MM.1S (cell line): Measurements from ENCODE around the gene AFG3L2.

Source experiments
- DNase-seq: peaks from one replicate; pipeline ENCODE4 v3.0.0-alpha.2; 2015
- H2AFZ ChIP-seq: fragments of 300-600 bp; sonication (generic); 2 replicates; pipeline ENCODE4 v1.6.0; 2016; ENCODE audit warnings: antibody characterized with exemption, low read length
- H3F3A ChIP-seq: fragments of 300-600 bp; sonication (generic); 2 replicates; pipeline ENCODE4 v1.6.1; 2016; ENCODE audit warnings: mild to moderate bottlenecking, antibody characterized with exemption, low read length, moderate library complexity, mixed read lengths; ENCODE audit not compliant: insufficient read depth
- H3K27ac ChIP-seq: fragments of 300-600 bp; sonication (generic); 2 replicates; pipeline ENCODE4 v1.5.1; 2016; ENCODE audit warnings: mild to moderate bottlenecking, low read length
- H3K27me3 ChIP-seq: fragments of 300-600 bp; sonication (generic); replicated peaks from 2 replicates; pipeline ENCODE4 v1.6.0; 2016; ENCODE audit warnings: low read length; ENCODE audit not compliant: insufficient read depth
- H3K36me3 ChIP-seq: fragments of 300-600 bp; sonication (generic); replicated peaks from 2 replicates; pipeline ENCODE4 v1.6.1; 2016; ENCODE audit warnings: mild to moderate bottlenecking, low read length, mixed read lengths; ENCODE audit not compliant: insufficient read depth
- H3K4me1 ChIP-seq: fragments of 300-600 bp; sonication (generic); 2 replicates; pipeline ENCODE4 v1.6.1; 2016; ENCODE audit warnings: low read length, mixed read lengths
- H3K4me2 ChIP-seq: fragments of 300-600 bp; sonication (generic); 2 replicates; pipeline ENCODE4 v1.6.0; 2016; ENCODE audit warnings: low read depth, low read length
- H3K4me3 ChIP-seq: fragments of 300-600 bp; sonication (generic); 2 replicates; pipeline ENCODE4 v1.5.1; 2016; ENCODE audit warnings: low read length, mixed read lengths
- H3K79me2 ChIP-seq: fragments of 300-600 bp; sonication (generic); 2 replicates; pipeline ENCODE4 v1.6.1; 2016; ENCODE audit warnings: mixed run types, low read length, mixed read lengths
- H3K9ac ChIP-seq: fragments of 300-600 bp; sonication (generic); 2 replicates; pipeline ENCODE4 v1.6.1; 2016; ENCODE audit warnings: low read length, mixed read lengths
- H3K9me2 ChIP-seq: fragments of 300-600 bp; sonication (generic); replicated peaks from 2 replicates; pipeline ENCODE4 v1.6.1; 2016; ENCODE audit warnings: mild to moderate bottlenecking, low read length, mixed read lengths; ENCODE audit not compliant: insufficient read depth
- H3K9me3 ChIP-seq: fragments of 300-600 bp; sonication (generic); replicated peaks from 2 replicates; pipeline ENCODE4 v1.6.1; 2016; ENCODE audit warnings: mild to moderate bottlenecking, low read length, mixed read lengths; ENCODE audit not compliant: insufficient read depth
- H4K20me1 ChIP-seq: fragments of 300-600 bp; sonication (generic); 2 replicates; pipeline ENCODE4 v1.6.1; 2016; ENCODE audit warnings: mild to moderate bottlenecking, low read length, moderate library complexity, mixed read lengths; ENCODE audit not compliant: insufficient read depth
- EZH2 ChIP-seq: fragments of 300-600 bp; sonication (generic); optimal IDR thresholded peaks from 2 replicates; pipeline ENCODE3; 2017; ENCODE audit warnings: low read depth, mild to moderate bottlenecking, antibody characterized with exemption, low read length, mixed read lengths
- EZH2phosphoT487 ChIP-seq: fragments of 300-600 bp; sonication (generic); IDR thresholded peaks from 2 replicates; pipeline ENCODE4 v1.6.1; 2018; ENCODE audit warnings: antibody characterized with exemption, low read length
- TF ChIP-seq, protein P1 (sequence below): fragments of 300-600 bp; sonication (generic); IDR thresholded peaks from 2 replicates; pipeline ENCODE4 v1.5.1; 2016; ENCODE audit warnings: antibody characterized with exemption, low read length, mixed read lengths

The AFG3L2 gene

DNA sequence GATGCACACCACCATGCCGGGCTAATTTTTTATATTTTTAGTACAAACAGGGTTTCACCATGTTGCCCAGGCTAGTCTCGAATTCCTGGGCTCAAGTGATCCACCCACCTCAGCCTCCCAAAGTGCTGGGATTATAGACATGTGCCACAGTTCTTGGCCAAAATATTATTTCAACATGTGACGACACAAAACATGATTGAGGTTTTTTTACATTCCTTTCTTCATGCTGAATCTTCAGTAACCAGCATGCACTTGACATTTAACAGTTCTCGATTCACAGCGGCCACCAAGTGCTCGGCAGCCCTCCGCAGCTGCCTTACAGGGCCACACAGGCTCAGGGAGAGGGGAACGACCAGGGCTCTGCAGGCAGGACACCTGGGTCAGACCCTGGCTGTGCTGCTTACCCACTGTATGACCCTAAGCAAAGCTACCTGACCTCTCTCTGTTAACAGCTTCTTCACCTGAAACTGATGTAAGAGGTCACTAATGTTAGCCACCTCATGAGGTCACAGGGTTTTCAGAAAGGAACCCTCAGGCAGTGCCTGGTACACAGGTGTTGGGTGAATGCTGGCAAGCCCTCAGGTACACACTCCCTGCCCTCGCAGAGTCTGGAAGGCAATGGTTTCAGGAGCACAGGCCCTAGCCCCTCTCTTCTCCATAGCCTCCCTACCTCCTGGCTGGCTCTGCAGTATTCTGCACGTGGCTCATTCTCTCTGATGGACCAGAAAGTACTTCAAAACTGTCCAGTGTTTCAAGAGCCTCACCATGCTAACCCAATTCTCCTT is 43.3 kb downstream of the AFG3L2 start:
- Histone ChIP-seq H3F3A (no peaks in the 10 kb centered on the region), H3K36me3 (peaks cover 4% of the 10 kb centered on the region; the same call in 1 of the 2 replicates), H3K9ac (no peak overlapping the region), H3K4me2 (no peak overlapping the region), H3K9me3 (no peaks in the 10 kb centered on the region), H4K20me1 (no peaks in the 10 kb centered on the region; the same call in 1 of the 2 replicates), H3K27ac (no peak overlapping the region), H3K9me2 (no peaks in the 10 kb centered on the region), H3K4me1 (no peaks in the 10 kb centered on the region), H3K79me2 (peaks cover 2% of the 10 kb centered on the region; the same call in 1 of the 2 replicates), H2AFZ (no peak overlapping the region), H3K27me3 (no peaks in the 10 kb centered on the region), H3K4me3 (no peak overlapping the region)
- TF ChIP-seq EZH2 (no peak), EZH2phosphoT487 (no peak)
- TF ChIP-seq, protein P1, sequence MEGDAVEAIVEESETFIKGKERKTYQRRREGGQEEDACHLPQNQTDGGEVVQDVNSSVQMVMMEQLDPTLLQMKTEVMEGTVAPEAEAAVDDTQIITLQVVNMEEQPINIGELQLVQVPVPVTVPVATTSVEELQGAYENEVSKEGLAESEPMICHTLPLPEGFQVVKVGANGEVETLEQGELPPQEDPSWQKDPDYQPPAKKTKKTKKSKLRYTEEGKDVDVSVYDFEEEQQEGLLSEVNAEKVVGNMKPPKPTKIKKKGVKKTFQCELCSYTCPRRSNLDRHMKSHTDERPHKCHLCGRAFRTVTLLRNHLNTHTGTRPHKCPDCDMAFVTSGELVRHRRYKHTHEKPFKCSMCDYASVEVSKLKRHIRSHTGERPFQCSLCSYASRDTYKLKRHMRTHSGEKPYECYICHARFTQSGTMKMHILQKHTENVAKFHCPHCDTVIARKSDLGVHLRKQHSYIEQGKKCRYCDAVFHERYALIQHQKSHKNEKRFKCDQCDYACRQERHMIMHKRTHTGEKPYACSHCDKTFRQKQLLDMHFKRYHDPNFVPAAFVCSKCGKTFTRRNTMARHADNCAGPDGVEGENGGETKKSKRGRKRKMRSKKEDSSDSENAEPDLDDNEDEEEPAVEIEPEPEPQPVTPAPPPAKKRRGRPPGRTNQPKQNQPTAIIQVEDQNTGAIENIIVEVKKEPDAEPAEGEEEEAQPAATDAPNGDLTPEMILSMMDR: no peak
- DNase-seq: no peak

- H3K4me2 ChIP-seq: no peak overlapping the region
- H3K27ac ChIP-seq: no peak overlapping the region
- no peak for DNase-seq
- H4K20me1 ChIP-seq: no peaks in the 10 kb centered on the region
- no peak for TF ChIP-seq EZH2phosphoT487
- TF ChIP-seq EZH2: no peak
- TF ChIP-seq, protein P1: no peak
- H3K4me1 ChIP-seq: no peaks in the 10 kb centered on the region
- H3K36me3 ChIP-seq: peaks cover 4% of the 10 kb centered on the region; the same call in 1 of the 2 replicates
- no peaks in the 10 kb centered on the region for H3K27me3 ChIP-seq
- no peak overlapping the region for H3K4me3 ChIP-seq
- H3K9me3 ChIP-seq: no peaks in the 10 kb centered on the region
- no peaks in the 10 kb centered on the region for H3K9me2 ChIP-seq
- H3K9ac ChIP-seq: no peak overlapping the region
- H2AFZ ChIP-seq: no peak overlapping the region
- H3F3A ChIP-seq: no peaks in the 10 kb centered on the region
- H3K79me2 ChIP-seq: peaks cover 2% of the 10 kb centered on the region; the same call in 1 of the 2 replicates
Observed at GRCh38 chr18:12330766-12331165, 46.3 kb downstream of the AFG3L2 start.

DNA sequence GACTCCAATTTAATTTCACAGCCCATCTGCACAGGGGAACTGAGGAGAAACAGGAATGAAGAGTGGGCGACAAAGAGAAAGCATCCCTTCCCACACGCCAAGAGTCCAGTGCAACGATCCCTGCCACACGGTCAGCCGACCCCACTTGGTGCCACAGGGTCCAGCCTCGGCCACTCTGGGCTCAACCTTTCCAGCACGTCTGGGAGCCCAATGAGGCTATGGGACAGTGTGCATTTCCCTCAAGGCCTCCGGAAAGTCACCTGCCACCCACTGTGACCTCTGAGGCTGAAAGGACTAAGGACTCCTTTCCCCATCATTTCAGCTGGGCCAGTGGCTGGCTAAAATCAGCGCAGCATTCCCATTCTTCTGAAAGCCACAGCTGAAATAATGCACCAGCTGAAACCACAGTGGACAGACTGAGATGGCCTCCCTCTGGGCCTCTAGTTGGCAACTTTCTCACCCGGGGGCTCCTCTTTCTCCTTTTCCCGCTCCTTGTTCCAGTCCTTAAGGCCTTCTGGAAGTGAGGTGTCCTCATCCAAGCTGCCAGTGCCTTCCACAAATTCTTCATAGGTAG is 47.8 kb downstream of the AFG3L2 start:
- no peaks in the 10 kb centered on the region for H3F3A ChIP-seq
- no peaks in the 10 kb centered on the region for H4K20me1 ChIP-seq
- no peaks in the 10 kb centered on the region for H3K9me2 ChIP-seq
- H3K9me3 ChIP-seq: no peaks in the 10 kb centered on the region
- H3K27ac ChIP-seq: no peak overlapping the region
- no peak overlapping the region for H2AFZ ChIP-seq
- no peak overlapping the region for H3K4me3 ChIP-seq
- TF ChIP-seq EZH2: no peak
- TF ChIP-seq, protein P1: no peak
- TF ChIP-seq EZH2phosphoT487: no peak
- no peak overlapping the region for H3K9ac ChIP-seq
- H3K79me2 ChIP-seq: peaks cover 2% of the 10 kb centered on the region; the same call in 1 of the 2 replicates
- H3K36me3 ChIP-seq: peaks cover 4% of the 10 kb centered on the region; the same call in 1 of the 2 replicates
- H3K4me2 ChIP-seq: no peak overlapping the region
- H3K4me1 ChIP-seq: no peaks in the 10 kb centered on the region
- no peak for DNase-seq
- H3K27me3 ChIP-seq: no peaks in the 10 kb centered on the region
